ENCODE measurements around the gene CEP250.

CEP250 gene

GRCh38 chr20:35564905-35565304, 109.5 kb downstream of the CEP250 start:
- no peak for FAIRE-seq

- no peak for FAIRE-seq
Observed at GRCh38 chr20:35568645-35569044, 113.2 kb downstream of the CEP250 start.
